T-helper 2 cell (primary cell): ENCODE data around the gene CSF3.

Source experiments
- DNase-seq, 5 experiments: peaks; one replicate each; pipeline versions ENCODE4 v3.0.0 to v3.0.0-alpha.2; 2012 to 2022
- total RNA-seq, 2 donors: gene quantifications; one replicate each; lab custom pipeline; 2026; lab: John Stamatoyannopoulos, UW

CSF3 gene
- total RNA-seq, result 0 reads per million in 2 donors

GRCh38 chr17:40015005-40015997 lies at the start of gene CSF3:
Gene CSF3 (plus strand): TSS chr17:40015440. CDS start chr17:40015475, 35 bp downstream.
- no peak for DNase-seq

GRCh38 chr17:39966771-39967170 lies 48.5 kb upstream of the CSF3 start:
- no peak for DNase-seq

GRCh38 chr17:39968761-39969160 lies 46.5 kb upstream of the CSF3 start:
- no peak for DNase-seq

- DNase-seq, result no peak
Measured at GRCh38 chr17:39969375-39969774, 45.9 kb upstream of the CSF3 start.

GRCh38 chr17:39970157-39970692 lies 45.0 kb upstream of the CSF3 start:
- DNase-seq, result no peak

- no peak for DNase-seq
Measured at GRCh38 chr17:39971076-39971603, 44.1 kb upstream of the CSF3 start.

GRCh38 chr17:39972271-39972670 lies 43.0 kb upstream of the CSF3 start:
- no peak for DNase-seq

GRCh38 chr17:39973496-39973895 lies 41.7 kb upstream of the CSF3 start:
- DNase-seq, result no peak

GRCh38 chr17:39974433-39974832 lies 40.8 kb upstream of the CSF3 start:
- DNase-seq, result no peak

- DNase-seq, result no peak
Measured at GRCh38 chr17:39975801-39976200, 39.4 kb upstream of the CSF3 start.

GRCh38 chr17:39979016-39979670 lies 36.1 kb upstream of the CSF3 start:
- no peak for DNase-seq

GRCh38 chr17:39979893-39980350 lies 35.3 kb upstream of the CSF3 start:
- DNase-seq, result no peak

- peak; percentile 91 to 99 (median 96) for DNase-seq
Measured at GRCh38 chr17:39980351-39981206, 34.7 kb upstream of the CSF3 start, which contains the start of gene PSMD3. Gene PSMD3 (plus strand): TSS chr17:39980807. CDS start chr17:39980971, 164 bp downstream.

GRCh38 chr17:39981207-39981741 lies 34.0 kb upstream of the CSF3 start:
- peak in 1 of 5 experiments; percentile 8 for DNase-seq

- no peak for DNase-seq
Measured at GRCh38 chr17:39981766-39982375, 33.4 kb upstream of the CSF3 start.

GRCh38 chr17:39988206-39988810 lies 26.9 kb upstream of the CSF3 start:
- no peak for DNase-seq

GRCh38 chr17:39994448-39994847 lies 20.8 kb upstream of the CSF3 start:
- no peak for DNase-seq

GRCh38 chr17:39995438-39995837 lies 19.8 kb upstream of the CSF3 start:
- no peak for DNase-seq

GRCh38 chr17:39996162-39996561 lies 19.1 kb upstream of the CSF3 start:
- DNase-seq, result no peak

- DNase-seq, result no peak
Measured at GRCh38 chr17:39996800-39997199, 18.4 kb upstream of the CSF3 start.

- DNase-seq, result no peak
Measured at GRCh38 chr17:39997543-39997942, 17.7 kb upstream of the CSF3 start.
